Astrocyte of the cerebellum (primary cell): ENCODE results near the gene SNUPN.
A peak's percentile ranks its signal among the peaks of the same experiment; 100 is the strongest.

Source experiments
- DNase-seq: peaks from one replicate; pipeline ENCODE4 v3.0.0-alpha.2; 2011; ENCODE audit warnings: low read depth
- H3K4me3 ChIP-seq: 2 replicates; pipeline ENCODE4 v1.5.1; 2011; ENCODE audit warnings: mild to moderate bottlenecking, low read depth, low read length, moderate library complexity
- in situ Hi-C: cut with HindIII; loops from 2 replicates; pipeline ENCODE4 v1.10.0; 2017; ENCODE audit warnings: low sequenced_read_pairs
- TF ChIP-seq, protein P1 (sequence below): IDR thresholded peaks from 2 replicates; pipeline ENCODE4 v1.5.1; 2012; ENCODE audit warnings: low read length, low read depth, moderate library complexity, mild to moderate bottlenecking; ENCODE audit errors: missing control alignments

Gene SNUPN

DNA sequence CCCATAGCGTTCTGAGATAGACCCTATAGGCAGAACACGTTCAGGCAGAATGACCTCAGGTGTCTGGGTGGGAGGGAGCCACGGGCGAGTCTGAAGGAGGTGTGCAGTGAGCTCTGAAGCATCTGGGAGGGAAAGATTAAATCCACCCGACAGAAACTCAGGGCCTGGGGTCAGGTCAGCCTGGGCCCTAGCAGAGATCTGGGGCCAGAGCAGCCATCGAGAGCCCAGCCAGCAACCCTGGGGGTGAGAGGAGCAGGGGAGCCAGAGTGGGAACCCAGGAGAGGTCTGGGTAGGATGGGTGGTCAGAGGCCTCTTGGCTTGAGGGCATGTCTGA is 44.3 kb upstream of the SNUPN start:
- no peak for DNase-seq
- TF ChIP-seq, protein P1, sequence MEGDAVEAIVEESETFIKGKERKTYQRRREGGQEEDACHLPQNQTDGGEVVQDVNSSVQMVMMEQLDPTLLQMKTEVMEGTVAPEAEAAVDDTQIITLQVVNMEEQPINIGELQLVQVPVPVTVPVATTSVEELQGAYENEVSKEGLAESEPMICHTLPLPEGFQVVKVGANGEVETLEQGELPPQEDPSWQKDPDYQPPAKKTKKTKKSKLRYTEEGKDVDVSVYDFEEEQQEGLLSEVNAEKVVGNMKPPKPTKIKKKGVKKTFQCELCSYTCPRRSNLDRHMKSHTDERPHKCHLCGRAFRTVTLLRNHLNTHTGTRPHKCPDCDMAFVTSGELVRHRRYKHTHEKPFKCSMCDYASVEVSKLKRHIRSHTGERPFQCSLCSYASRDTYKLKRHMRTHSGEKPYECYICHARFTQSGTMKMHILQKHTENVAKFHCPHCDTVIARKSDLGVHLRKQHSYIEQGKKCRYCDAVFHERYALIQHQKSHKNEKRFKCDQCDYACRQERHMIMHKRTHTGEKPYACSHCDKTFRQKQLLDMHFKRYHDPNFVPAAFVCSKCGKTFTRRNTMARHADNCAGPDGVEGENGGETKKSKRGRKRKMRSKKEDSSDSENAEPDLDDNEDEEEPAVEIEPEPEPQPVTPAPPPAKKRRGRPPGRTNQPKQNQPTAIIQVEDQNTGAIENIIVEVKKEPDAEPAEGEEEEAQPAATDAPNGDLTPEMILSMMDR, result no peak
- in situ Hi-C loops, result no loop called here
- no peak overlapping the region for H3K4me3 ChIP-seq

DNA sequence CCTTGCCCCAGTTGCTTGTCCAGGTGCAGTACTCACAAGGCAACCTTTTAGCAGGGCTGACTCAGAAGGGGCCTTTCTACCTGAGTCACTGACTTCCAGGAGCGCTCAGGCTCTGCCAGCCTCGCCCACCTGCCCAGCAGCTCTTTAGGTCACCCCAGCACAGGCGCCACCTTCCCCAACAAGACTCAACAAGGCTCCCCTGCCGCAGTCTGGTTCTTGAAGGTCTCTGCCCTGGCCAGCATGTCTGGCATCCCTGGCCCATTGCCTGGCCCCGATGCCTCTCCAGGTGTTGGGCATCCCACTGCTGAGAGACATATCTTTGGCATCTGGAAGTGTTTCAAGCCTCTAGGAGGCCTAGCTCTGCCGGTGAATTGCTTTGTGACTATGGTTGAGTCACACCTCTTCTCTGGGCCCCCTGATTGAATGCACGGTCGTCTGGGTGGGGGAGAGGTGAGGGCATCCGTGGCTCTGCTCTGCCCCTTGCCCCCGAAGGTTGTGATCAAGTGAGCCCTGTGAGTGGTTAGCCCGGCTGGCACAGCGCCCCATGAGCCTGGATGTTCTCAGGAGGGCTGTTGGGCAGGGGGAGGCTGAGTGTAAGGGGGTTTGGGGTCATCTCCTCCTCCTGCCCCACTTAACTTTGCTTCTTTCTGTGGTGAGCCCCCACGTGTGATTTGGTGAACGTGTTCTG is 43.8 kb upstream of the SNUPN start:
- DNase-seq, result no peak
- H3K4me3 ChIP-seq, result no peak overlapping the region
- in situ Hi-C loops, result no loop called here
- TF ChIP-seq, protein P1, result no peak

DNA sequence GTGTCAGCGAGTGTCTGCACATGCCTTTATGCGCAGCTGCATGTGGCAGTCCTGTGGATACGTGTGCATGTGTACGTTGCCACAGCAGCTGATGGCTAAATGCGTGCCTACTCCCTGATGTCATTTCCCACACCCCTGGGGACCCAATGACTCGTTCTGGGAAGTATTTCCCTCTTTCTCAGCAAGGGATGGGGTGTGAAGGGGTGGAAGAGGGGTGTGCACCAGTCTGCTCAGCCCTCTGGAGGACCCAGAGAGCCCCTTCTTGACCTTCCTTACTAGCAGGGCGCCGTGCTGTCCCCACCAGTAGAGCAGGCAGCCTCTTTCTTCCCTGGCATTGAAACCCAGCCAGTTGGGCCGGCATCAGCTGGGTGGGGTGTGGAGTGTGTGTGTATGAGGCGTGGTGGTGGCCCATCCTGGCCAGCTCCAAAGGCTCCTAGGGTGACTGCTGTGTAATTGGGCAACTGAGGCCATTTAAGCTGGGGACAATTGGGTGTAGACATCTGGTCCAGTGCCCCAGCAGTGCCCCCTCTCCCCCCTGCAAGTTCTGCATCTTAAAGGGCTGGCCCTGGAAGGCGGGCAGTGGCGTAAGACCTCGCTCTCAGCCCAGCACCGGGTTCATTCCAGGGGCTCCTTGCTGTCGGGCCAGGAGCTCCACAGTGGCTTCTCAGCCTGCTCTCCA is 41.4 kb upstream of the SNUPN start:
- DNase-seq, result peak; percentile 94
- in situ Hi-C loops, result no loop called here
- TF ChIP-seq, protein P1, result no peak
- H3K4me3 ChIP-seq, result no peak overlapping the region

DNA sequence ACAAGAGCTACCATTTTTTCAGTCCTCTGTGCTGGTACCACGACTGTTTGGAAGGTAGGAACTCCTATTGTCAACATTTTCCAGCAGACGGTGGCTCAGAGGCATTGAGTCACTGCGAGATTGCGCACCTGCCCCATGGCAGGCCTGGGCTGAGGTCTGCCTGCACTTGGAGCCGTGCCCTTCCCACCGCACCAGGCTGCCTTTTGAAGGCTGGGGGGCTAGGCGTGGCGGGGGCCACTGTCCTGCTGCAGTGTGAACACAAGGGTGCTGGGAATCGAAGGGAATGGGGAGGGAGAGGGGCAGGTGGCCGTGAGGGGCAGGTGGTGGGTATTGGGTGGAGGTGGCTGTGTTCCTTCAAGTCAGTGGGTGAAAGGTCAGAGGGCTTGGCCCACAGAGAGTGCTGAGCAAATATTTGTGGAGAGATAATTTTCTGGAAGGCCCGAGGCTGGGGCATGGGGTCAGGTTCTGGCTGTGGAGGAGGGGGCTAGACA is 38.5 kb upstream of the SNUPN start:
- in situ Hi-C loops, result no loop called here
- no peak for DNase-seq
- H3K4me3 ChIP-seq, result no peak overlapping the region
- TF ChIP-seq, protein P1, result no peak

DNA sequence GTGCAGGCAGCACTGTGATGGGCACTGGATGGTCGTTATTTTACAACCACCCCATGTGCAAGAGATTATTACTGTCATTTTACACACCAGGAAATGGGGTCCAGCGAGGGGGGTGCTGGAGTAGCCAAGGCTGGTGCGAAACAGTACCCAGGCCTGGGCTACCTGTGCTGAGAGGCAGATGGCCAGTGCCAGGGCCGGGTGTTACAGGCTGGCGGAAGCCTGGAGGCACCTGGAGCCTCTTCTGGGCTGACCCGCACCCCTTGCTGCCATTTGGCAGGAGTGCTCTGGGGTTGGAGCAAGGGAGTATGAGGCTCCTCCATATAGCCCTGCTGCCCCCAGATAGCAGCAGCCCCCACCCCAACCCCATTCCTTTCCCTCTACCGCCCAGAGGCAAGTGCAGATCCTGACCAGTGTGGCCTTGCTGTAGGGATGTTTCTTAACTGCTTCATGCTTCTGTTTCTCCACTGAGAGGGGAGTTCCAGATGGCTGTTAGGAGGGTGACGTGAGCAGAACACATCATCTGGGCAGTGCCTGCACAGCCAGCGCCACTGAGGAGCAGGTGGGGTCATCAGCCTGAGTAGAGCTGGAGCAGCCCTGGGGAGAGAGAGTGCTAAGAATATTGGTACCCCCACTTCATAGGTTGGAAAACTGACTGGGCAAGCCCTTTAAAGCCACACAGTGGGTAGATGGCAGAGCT is 37.4 kb upstream of the SNUPN start:
- TF ChIP-seq, protein P1, result no peak
- no peak overlapping the region for H3K4me3 ChIP-seq
- in situ Hi-C loops, result no loop called here
- no peak for DNase-seq

DNA sequence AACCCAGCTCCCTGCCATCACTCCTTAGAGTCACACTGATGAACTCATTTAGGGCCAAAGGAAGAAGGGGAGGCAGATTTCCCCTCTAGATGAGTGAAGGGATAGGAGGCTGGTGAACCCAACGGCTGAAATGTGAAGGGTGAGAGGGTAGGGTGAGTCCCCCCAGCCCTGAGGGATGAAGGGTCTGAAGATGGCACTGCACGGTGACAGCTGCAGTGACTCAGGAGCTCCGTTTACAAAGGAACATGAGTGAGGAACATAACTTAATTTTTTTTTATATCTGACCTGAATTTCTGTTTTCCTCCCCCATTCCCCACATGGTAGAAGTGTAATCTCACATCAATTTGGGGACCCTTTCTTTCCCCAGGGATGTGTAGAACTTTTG is 36.2 kb upstream of the SNUPN start:
- no peak for DNase-seq
- no peak overlapping the region for H3K4me3 ChIP-seq
- in situ Hi-C loops, result no loop called here
- TF ChIP-seq, protein P1, result no peak
